Suprapubic skin (tissue), 4 donors: Measurements from ENCODE around the gene LGALS9.

Experiments used
- EP300 ChIP-seq: sonication (generic); formaldehyde crosslinking; IDR thresholded peaks from one replicate; pipeline ENCODE4 v1.6.1; 2017; ENCODE audit warnings: antibody characterized with exemption
- POLR2A ChIP-seq, 2 donors: fragments of 450-650 bp; IDR thresholded peaks; one replicate each; pipeline ENCODE4 v1.6.1; 2017; ENCODE audit warnings: antibody characterized with exemption in 2 of 2, mild to moderate bottlenecking in 2 of 2, moderate library complexity in 2 of 2
- POLR2AphosphoS5 ChIP-seq, 3 donors: sonication (generic); formaldehyde crosslinking; IDR thresholded peaks; one replicate each; pipeline ENCODE4 v1.6.1; 2017; ENCODE audit warnings: antibody characterized with exemption in 3 of 3
- TF ChIP-seq, protein P1 (sequence below), 2 donors: fragments of 200-600 bp in 1 of 2; fragments of 450-650 bp in 1 of 2; sonication (generic) in 1 of 2; IDR thresholded peaks; one replicate each; pipeline ENCODE4 v1.5.1; 2016 to 2019; ENCODE audit warnings: antibody characterized with exemption in 2 of 2, mild to moderate bottlenecking in 1 of 2, moderate library complexity in 1 of 2

DNA sequence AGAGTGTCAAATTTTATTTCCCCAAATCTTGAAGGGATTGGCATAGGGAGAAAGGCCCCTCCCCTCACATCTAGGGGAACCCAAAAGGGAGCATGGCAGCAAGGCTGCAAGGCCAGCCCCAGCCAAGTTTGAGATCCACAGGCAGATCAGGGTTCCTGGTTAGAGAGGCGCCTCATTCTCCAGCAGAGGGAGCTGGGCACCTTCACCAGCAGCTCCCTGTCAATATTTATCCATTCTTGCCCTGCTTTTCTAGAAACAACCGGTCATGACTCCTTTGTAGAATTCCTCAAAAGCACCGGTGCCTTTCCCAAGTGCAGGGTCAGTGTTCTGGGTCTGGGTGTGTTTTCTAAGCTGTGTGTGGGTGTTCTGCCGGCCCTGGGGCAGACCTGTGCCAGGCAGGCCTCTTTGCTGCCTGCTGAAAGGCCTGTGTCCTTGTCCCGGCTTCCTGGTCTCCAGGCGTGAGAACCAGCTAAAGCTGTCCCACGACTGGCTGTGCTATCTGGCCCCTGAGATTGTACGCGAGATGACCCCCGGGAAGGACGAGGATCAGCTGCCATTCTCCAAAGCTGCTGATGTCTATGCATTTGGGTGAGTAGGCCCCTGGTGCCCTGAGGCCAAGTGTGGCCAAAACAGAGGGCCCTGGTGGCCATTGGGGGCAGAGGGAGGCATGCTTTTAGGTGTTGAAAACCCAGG, 21.2 kb upstream of the LGALS9 start:
- TF ChIP-seq POLR2AphosphoS5 (IDR thresholded peaks at IDR 0.05) (no peak), POLR2A (IDR thresholded peaks at IDR 0.05) (no peak), EP300 (no peak)
- TF ChIP-seq, protein P1, sequence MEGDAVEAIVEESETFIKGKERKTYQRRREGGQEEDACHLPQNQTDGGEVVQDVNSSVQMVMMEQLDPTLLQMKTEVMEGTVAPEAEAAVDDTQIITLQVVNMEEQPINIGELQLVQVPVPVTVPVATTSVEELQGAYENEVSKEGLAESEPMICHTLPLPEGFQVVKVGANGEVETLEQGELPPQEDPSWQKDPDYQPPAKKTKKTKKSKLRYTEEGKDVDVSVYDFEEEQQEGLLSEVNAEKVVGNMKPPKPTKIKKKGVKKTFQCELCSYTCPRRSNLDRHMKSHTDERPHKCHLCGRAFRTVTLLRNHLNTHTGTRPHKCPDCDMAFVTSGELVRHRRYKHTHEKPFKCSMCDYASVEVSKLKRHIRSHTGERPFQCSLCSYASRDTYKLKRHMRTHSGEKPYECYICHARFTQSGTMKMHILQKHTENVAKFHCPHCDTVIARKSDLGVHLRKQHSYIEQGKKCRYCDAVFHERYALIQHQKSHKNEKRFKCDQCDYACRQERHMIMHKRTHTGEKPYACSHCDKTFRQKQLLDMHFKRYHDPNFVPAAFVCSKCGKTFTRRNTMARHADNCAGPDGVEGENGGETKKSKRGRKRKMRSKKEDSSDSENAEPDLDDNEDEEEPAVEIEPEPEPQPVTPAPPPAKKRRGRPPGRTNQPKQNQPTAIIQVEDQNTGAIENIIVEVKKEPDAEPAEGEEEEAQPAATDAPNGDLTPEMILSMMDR (IDR thresholded peaks at IDR 0.05) = peak in 1 of 2 donors; percentile 35
